GM19023 (cell line): ENCODE data around the gene BRD7.

Experiments used
- ATAC-seq: cut with Tn5 transposase; IDR thresholded peaks from one replicate; pipeline ENCODE4 v1.9.1; 2021; ENCODE audit warnings: mild to moderate bottlenecking, moderate library complexity; ENCODE audit not compliant: unreplicated experiment

BRD7 gene

GRCh38 chr16:50368410-50369132 lies at the start of gene BRD7:
BRD7 (minus strand) TSS chr16:50368988; CDS start chr16:50368774, 214 bp downstream.
- ATAC-seq: peak; percentile 81

- ATAC-seq: no peak
Measured at GRCh38 chr16:50416388-50416787, 47.6 kb upstream of the BRD7 start.

GRCh38 chr16:50414152-50414551 lies 45.4 kb upstream of the BRD7 start:
- ATAC-seq: no peak

- ATAC-seq: no peak
Measured at GRCh38 chr16:50411034-50411433, 42.2 kb upstream of the BRD7 start.

GRCh38 chr16:50408001-50408561 lies 39.3 kb upstream of the BRD7 start:
- no peak for ATAC-seq

GRCh38 chr16:50407351-50407750 lies 38.6 kb upstream of the BRD7 start:
- ATAC-seq: no peak

- no peak for ATAC-seq
Measured at GRCh38 chr16:50403491-50403890, 34.7 kb upstream of the BRD7 start.

- ATAC-seq: no peak
Measured at GRCh38 chr16:50402298-50402895, 33.6 kb upstream of the BRD7 start.

- no peak for ATAC-seq
Measured at GRCh38 chr16:50401355-50401754, 32.6 kb upstream of the BRD7 start.

- no peak for ATAC-seq
Measured at GRCh38 chr16:50400967-50401348, 32.2 kb upstream of the BRD7 start.

GRCh38 chr16:50400312-50400966 lies 31.7 kb upstream of the BRD7 start:
- ATAC-seq: no peak

- no peak for ATAC-seq
Measured at GRCh38 chr16:50399411-50399810, 30.6 kb upstream of the BRD7 start.

- ATAC-seq: no peak
Measured at GRCh38 chr16:50398336-50398735, 29.5 kb upstream of the BRD7 start.

GRCh38 chr16:50396761-50397535 lies 28.2 kb upstream of the BRD7 start:
- no peak for ATAC-seq

GRCh38 chr16:50395763-50396710 lies 27.2 kb upstream of the BRD7 start:
- ATAC-seq: no peak

- no peak for ATAC-seq
Measured at GRCh38 chr16:50393858-50394802, 25.3 kb upstream of the BRD7 start.

GRCh38 chr16:50393416-50393815 lies 24.6 kb upstream of the BRD7 start:
- no peak for ATAC-seq

GRCh38 chr16:50390914-50391716 lies 22.3 kb upstream of the BRD7 start:
- no peak for ATAC-seq
